PFSK-1 (cell line): ENCODE results near the gene INS. TPM values are rescaled to one million over a fixed set of nuclear protein-coding genes. Genes with fewer than 3 reads are reported as not detected.

ENCODE experiments used
- FOXP2 ChIP-seq: optimal IDR thresholded peaks from 2 replicates; pipeline ENCODE3; 2011; ENCODE audit warnings: borderline replicate concordance, control low read depth, inconsistent platforms; ENCODE audit not compliant: insufficient read depth; ENCODE audit errors: extremely low read length, extremely low read depth
- POLR2AphosphoS5 ChIP-seq: IDR thresholded peaks from 2 replicates; pipeline ENCODE4 v1.6.1; 2012; ENCODE audit warnings: low read depth, mild to moderate bottlenecking, control low read depth, low read length, moderate library complexity
- REST ChIP-seq, 2 experiments: IDR thresholded peaks; 2 replicates each; pipeline versions ENCODE4 v1.6.1 to v1.8.0; 2011 to 2012; ENCODE audit warnings: low read depth in 2 of 2, low read length in 2 of 2, control low read depth in 1 of 2, inconsistent platforms in 1 of 2, mild to moderate bottlenecking in 1 of 2, moderate library complexity in 1 of 2; ENCODE audit not compliant: insufficient read depth in 1 of 2
- SIN3A ChIP-seq: IDR thresholded peaks from 2 replicates; pipeline ENCODE4 v1.6.1; 2012; ENCODE audit warnings: mild to moderate bottlenecking, low read length, moderate library complexity, borderline replicate concordance; ENCODE audit not compliant: insufficient read depth
- TAF1 ChIP-seq: IDR thresholded peaks from 2 replicates; pipeline ENCODE4 v1.6.1; 2012; ENCODE audit warnings: low read length, control low read depth, borderline replicate concordance; ENCODE audit not compliant: insufficient read depth
- polyA plus RNA-seq: library from polyadenylated mRNA; unstranded; fragments of >200 nt; gene quantifications from one replicate; pipeline ENCODE4 v1.2.1, GENCODE V29; 2012; ENCODE audit warnings: low read depth, missing spikeins; ENCODE audit not compliant: insufficient read length

Gene INS
- polyA plus RNA-seq: not detected

GRCh38 chr11:2160736-2161259 is at the start of gene INS:
Gene INS, minus strand, starts transcription at chr11:2161209. Its CDS starts 238 bp downstream, at chr11:2160971.
- no peak for TF ChIP-seq SIN3A
- no peak for TF ChIP-seq POLR2AphosphoS5
- no peak for TF ChIP-seq TAF1
- TF ChIP-seq FOXP2: no peak
- no peak for TF ChIP-seq REST (IDR thresholded peaks at IDR 0.05; ENCODE audit: insufficient read depth in 1 of 2, low read depth in 2 of 2, low read length in 2 of 2)

- no peak for TF ChIP-seq SIN3A
- no peak for TF ChIP-seq POLR2AphosphoS5
- no peak for TF ChIP-seq TAF1
- TF ChIP-seq FOXP2: no peak
- TF ChIP-seq REST (IDR thresholded peaks at IDR 0.05; ENCODE audit: insufficient read depth in 1 of 2, low read depth in 2 of 2, low read length in 2 of 2): no peak
Observed at GRCh38 chr11:2210366-2211112, 49.5 kb upstream of the INS start.

GRCh38 chr11:2209900-2210321 is 48.9 kb upstream of the INS start:
- TF ChIP-seq POLR2AphosphoS5 (no peak), FOXP2 (no peak), REST (IDR thresholded peaks at IDR 0.05; ENCODE audit: insufficient read depth in 1 of 2, low read depth in 2 of 2, low read length in 2 of 2) (no peak), TAF1 (no peak), SIN3A (no peak)

- no peak for TF ChIP-seq REST (IDR thresholded peaks at IDR 0.05; ENCODE audit: insufficient read depth in 1 of 2, low read depth in 2 of 2, low read length in 2 of 2)
- TF ChIP-seq SIN3A: no peak
- no peak for TF ChIP-seq POLR2AphosphoS5
- no peak for TF ChIP-seq FOXP2
- TF ChIP-seq TAF1: no peak
Observed at GRCh38 chr11:2209370-2209801, 48.4 kb upstream of the INS start.
